GM10847 (cell line): ENCODE data around the gene OPA3.

Experiments
- POLR2A ChIP-seq: IDR thresholded peaks from 2 replicates; pipeline ENCODE4 v1.6.1; 2011; ENCODE audit not compliant: insufficient read length; ENCODE audit errors: extremely low read depth

The OPA3 gene

DNA sequence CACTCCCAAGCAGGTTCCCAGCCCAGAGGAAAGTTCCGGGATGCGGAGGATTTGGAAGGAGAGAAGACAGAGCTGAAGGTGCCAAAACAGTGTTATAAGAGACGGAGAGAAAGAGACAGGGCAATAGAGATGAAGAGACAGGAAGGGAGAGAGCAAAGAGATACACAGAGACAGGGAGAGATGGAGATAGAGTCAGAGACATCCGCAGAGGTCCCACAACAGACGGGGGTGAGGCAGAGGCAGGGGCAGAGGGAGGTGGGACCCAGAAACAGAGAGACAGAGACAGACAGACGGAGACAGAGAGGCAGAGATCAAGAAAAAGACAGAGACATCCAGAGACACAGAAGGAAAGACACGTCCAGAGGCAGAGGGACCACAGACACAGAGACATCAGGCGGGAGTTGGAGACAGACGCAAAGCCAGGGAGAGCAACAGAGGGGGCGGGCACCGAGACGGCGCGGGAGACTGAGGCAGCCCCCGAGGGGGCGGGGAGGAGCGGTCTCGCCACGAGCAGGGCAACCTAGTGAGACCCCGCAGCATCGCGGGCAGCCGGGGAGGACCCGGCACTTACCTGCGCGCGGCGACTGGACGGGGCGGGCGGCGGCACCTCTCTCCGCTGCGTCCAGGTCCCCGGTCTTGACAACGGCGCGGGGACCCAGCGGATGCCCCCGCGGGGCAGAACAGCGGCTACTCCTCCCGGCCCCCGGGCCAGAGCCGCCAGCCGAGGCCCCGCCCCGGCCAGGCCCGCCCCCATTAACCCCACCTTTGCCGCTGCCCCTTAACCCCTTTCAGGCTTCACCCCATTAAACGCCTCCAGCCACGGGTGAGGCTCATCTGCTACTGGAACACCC is 17.1 kb upstream of the OPA3 start, which contains the start of gene GPR4:
Gene GPR4, minus strand, starts transcription at position 689 of the 851 bp plus-strand sequence. CDS start 10,346 bp downstream, outside the sequence.
- no peak for TF ChIP-seq POLR2A

DNA sequence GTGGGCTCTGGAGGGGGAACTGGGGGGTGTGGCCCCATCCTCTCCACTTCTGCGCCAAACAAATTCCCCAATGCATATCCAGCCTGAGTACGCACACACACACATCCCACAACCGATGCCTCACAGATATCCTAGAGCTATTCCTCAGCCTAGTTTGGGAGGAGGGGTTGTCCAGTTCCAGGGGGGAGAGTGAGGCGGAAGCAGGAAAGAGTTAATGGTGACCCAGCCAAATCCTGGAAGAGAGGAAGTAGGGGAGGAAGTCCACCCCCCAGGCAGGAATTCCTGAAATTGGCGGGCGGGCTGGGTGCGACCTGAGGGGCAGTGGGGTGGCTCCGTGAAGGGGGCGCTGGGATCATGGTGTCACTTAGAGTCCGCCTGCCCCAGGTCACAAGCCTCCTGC is 16.5 kb upstream of the OPA3 start:
- TF ChIP-seq POLR2A: no peak

DNA sequence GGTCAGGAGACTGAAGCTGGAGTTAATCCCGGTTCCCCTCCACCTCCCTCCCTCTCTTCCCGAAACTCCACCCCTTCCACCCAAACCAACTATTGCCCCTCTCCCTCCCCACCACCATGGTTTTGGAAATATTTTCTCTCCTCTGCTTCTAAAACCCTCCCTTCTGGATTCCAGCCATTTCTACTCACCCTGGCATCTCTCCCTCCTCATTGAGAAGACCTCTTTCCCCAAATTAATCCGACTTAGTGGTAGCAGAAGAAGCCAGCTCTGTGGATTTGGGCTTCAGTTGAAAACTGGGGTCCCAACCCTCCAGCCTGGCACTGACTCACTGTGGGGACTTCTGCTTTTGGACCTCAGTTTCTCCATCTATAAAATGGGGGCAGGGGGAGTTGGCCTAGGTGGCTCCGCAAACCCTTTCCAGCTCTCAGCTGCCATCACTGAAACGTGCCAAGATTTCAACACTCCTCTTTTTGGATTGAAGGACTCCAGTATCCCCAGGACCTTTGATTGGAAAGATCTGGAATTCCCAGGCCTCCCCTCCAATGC is 15.8 kb upstream of the OPA3 start:
- no peak for TF ChIP-seq POLR2A

- TF ChIP-seq POLR2A: no peak
These were observed 14.7 kb upstream of the OPA3 start for GRCh38 chr19:45599286-45599685.

GRCh38 chr19:45598267-45599001 is 13.8 kb upstream of the OPA3 start:
- no peak for TF ChIP-seq POLR2A

DNA sequence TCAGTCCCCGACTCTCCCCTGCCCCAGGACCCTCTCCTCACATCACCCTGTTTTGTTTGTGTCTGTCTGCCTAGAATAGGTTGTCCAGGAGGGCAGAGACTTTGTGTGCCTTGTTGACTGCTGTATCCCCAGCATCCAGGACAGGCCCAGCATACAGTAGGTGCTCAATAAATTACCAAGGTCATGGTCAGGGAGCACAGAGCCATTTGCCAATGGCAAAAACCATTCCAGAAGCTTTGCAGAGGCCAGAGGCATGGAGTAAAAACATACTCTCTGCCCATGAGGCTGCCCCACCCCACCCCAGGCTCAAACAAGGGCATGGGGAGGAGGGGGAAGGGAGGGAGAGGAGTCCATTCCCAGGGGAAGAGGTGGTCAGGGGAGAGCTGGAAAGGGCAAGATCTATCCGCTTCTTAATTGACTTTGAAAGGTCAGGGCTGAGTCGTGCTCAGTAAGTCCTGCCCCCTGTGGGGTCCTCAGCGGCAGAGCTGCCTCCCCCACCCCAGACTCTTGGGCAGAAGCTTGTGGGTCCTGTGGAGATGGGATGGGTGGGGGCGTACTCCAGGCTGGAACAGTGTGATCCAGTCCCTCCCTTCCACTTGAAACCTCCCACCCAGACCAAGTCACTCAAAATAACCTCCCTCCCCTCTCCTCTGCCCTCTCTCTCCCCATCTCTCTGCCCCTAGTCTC is 13.0 kb upstream of the OPA3 start:
- TF ChIP-seq POLR2A: no peak

DNA sequence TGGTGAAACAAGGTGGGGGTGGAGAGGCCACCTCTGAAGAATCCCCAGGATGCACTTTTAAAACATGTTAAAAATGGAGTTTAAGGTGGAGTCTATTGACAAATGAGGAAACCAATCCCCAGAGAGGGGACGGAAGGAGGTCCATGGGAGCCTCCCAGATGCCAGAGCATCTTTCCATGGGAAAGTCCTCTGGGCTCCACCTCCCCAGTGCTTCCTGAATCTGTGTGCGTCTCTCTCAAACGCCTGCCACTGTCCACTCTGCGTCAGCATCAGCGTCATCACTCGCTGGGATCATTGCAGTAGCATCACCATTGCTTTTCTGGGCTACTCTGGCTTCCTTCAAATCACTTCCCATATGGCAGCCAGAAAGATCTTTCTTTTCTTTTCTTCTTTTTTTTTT is 11.2 kb upstream of the OPA3 start:
- TF ChIP-seq POLR2A: no peak

- no peak for TF ChIP-seq POLR2A
These were observed 8.9 kb upstream of the OPA3 start for GRCh38 chr19:45593520-45593919.

GRCh38 chr19:45592366-45592765 is 7.8 kb upstream of the OPA3 start:
- TF ChIP-seq POLR2A: no peak

- TF ChIP-seq POLR2A: no peak
These were observed 7.0 kb upstream of the OPA3 start for GRCh38 chr19:45591638-45592005.

- no peak for TF ChIP-seq POLR2A
These were observed 6.5 kb upstream of the OPA3 start for GRCh38 chr19:45591004-45591637.

GRCh38 chr19:45590300-45591003 is 5.8 kb upstream of the OPA3 start:
- TF ChIP-seq POLR2A: no peak

- no peak for TF ChIP-seq POLR2A
These were observed 5.2 kb upstream of the OPA3 start for GRCh38 chr19:45589768-45590167.

DNA sequence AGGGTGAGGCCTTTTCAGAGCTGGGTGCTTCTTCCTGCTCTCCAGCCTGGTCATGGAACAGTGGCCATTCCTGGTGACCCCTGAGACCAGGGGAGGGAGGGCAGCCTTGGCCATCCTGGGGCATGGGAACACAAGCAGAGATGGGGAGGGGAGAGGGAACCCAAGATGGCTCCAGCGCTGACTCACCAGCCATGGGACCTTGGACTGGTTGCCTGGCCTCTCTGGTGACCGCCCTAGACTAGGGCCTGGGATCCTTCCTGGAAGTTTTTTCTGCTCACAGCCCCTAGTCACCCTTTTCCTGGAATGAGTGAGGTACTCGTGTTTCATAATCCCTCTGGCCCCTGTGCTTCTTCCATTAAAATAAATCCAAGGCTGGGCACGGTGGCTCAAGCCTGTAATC is 3.3 kb upstream of the OPA3 start:
- no peak for TF ChIP-seq POLR2A
